ENCODE results near the gene PRKG1. TPM values are rescaled to one million over a fixed set of nuclear protein-coding genes. Genes with fewer than 3 reads are reported as not detected.

Gene PRKG1
- 10 to 100 TPM in 3 of 8 experiments, 1 to 10 TPM in 5; 5.6 to 40.7 (median 6.6) TPM for total RNA-seq

DNA sequence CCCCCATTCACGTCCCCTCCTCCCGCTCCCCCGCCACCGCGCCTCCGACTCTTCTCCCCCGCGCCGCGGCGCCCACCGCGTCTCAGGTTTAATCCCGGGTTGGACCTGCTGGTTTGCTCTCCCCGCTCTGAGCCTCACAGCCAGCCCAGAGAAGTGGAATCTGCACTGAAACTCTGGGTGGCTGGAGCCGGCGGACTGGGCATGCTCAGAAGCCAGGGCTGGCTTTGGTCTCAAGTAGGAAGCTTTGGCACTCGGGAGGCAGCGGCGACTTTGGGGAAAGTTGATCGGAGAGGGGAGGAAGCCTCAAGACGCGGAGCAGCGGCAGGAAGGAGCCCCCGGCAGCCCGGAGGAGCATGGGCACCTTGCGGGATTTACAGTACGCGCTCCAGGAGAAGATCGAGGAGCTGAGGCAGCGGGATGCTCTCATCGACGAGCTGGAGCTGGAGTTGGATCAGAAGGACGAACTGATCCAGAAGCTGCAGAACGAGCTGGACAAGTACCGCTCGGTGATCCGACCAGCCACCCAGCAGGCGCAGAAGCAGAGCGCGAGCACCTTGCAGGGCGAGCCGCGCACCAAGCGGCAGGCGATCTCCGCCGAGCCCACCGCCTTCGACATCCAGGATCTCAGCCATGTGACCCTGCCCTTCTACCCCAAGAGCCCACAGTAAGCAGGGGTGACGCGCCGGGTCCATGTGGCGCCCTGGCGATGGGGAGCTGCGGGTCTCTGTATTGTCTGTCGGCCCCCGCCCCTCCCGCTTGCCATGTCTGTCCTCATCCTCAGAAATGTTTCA, at the start of gene PRKG1:
PRKG1 (plus strand) TSS at position 250 of the 791 bp plus-strand sequence.
- peak; percentile 81 to 95 (median 90) for ATAC-seq (replicated peaks in 6 of 8)
- in situ Hi-C loops (cut with MboI; ENCODE audit: low pct_unique_long_range_greater_than_20kb in 2 of 9, low sequenced_read_pairs in 9 of 9, unreplicated experiment in 9 of 9) = loop anchor here in 7 of 9 experiments (10.0 to 25.0 kb wide), 5 partner anchors 338 to 1138 kb away; partner anchors contain the start of gene CSTF2T (in 1 of the 7)
- H3K27ac ChIP-seq = peak within 1 kb of the TSS in 1 of 2 donors; percentile 54
- peak within 1 kb of the TSS; percentile 49 to 84 (median 57) for H3K4me3 ChIP-seq
- H3K4me1 ChIP-seq (replicated peaks in 1 of 2) = peaks cover 8 to 14% of the 10 kb centered on the region in 2 donors
- WGBS, 10 experiments = 0 to 1% methylated on average over 9 to 23 of the region's 59 CpGs; no CpG with 5 or more reads in 8 of the 10 experiments

DNA sequence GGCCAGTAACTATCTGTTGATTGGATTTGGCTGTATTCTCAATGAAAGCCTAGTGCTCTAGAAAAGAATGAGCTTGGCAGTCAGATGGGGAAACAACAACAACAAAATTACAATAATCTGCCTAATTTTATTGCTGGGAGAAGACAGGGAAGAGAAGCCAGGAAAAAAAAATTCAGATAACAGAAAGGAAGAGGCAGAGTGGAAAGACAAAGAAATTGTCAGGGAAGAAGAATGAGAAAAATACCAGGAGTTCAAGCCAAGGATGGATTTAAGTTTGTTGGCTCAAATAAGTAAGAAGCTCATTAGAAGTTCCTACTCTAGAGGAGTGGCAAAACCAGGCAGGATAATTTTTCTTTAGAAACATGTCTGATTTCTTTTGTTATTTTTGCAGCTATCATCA, 45.9 kb upstream of the PRKG1 start:
- ATAC-seq (replicated peaks in 6 of 8) = no peak
- no peak overlapping the region for H3K27ac ChIP-seq

DNA sequence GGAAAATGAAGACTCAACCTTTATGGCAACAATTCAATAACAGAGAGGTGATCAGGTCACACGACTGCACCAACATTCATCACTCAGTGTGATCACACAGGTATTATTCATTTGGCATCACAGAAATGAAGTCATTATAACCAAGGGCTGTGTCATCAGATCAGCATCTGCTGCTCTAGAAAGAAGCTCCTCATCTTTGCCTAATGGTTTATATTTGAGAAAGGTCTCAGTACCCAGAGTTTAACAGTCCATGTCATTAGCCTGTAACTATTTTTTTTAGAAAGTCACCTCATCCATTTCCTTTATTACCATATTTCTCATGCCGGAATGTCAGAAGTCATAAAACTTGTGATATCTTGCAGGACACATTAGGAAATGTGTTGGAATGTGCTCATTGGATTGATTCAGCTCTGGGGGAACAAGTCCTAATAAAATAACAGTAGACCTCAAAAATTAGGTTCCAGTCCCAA, 45.1 kb upstream of the PRKG1 start:
- ATAC-seq (replicated peaks in 6 of 8) = peak in 5 of 8 experiments; percentile 56 to 85 (median 84)
- H3K4me3 ChIP-seq = no peak overlapping the region
- no peak overlapping the region for H3K27ac ChIP-seq
- H3K4me1 ChIP-seq (replicated peaks in 1 of 2) = peaks cover 17 to 22% of the 10 kb centered on the region in 2 donors
- in situ Hi-C loops (cut with MboI; ENCODE audit: low pct_unique_long_range_greater_than_20kb in 2 of 9, low sequenced_read_pairs in 9 of 9, unreplicated experiment in 9 of 9) = loop anchor here in 1 of 9 experiments (25.0 kb wide), 1 partner anchor 1183 kb away; no protein-coding TSS in a partner anchor
- WGBS, 10 experiments = 14 to 86% (median 65%) methylated on average over 1 to 2 of the region's 2 CpGs; no CpG with 5 or more reads in 2 of the 10 experiments

More for the DNA sequence above, 45.9 kb upstream of the PRKG1 start:
- H3K4me1 ChIP-seq (replicated peaks in 1 of 2) = peaks cover 17 to 22% of the 10 kb centered on the region in 2 donors
- in situ Hi-C loops (cut with MboI; ENCODE audit: low pct_unique_long_range_greater_than_20kb in 2 of 9, low sequenced_read_pairs in 9 of 9, unreplicated experiment in 9 of 9) = loop anchor here in 1 of 9 experiments (25.0 kb wide), 1 partner anchor 1184 kb away; no protein-coding TSS in a partner anchor
- H3K4me3 ChIP-seq = no peak overlapping the region

GRCh38 chr10:51030480-51030879, 43.8 kb upstream of the PRKG1 start:
- WGBS, 10 experiments = 56 to 100% (median 89%) methylated on average over 1 to 2 of the region's 2 CpGs; no CpG with 5 or more reads in 2 of the 10 experiments
- in situ Hi-C loops (cut with MboI; ENCODE audit: low pct_unique_long_range_greater_than_20kb in 2 of 9, low sequenced_read_pairs in 9 of 9, unreplicated experiment in 9 of 9) = loop anchor here in 1 of 9 experiments (25.0 kb wide), 1 partner anchor 1182 kb away; no protein-coding TSS in a partner anchor
- no peak for ATAC-seq (replicated peaks in 6 of 8)
- Histone ChIP-seq H3K4me3 (no peak overlapping the region), H3K27ac (no peak overlapping the region), H3K4me1 (replicated peaks in 1 of 2) (peaks cover 21 to 22% of the 10 kb centered on the region in 2 donors)

DNA sequence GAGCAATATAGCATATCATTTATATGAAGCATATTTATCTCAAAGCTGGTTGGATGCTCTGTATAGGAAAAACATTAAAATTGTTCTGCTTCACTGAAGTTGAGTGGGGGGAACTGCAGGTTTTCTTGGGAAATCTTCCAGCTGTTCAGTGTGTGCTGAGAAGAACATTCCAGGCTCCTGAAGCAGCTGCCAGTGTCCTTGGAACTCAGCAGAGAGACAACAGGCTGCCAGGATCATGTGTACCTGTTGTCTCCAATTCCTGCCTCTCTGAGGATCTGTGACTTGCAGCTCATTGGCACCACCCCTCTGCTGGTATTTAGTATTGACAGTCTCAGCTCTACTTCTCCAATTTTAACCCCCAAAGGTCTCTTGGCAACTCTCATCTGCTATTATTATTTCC, 42.3 kb upstream of the PRKG1 start:
- Histone ChIP-seq H3K4me3 (no peak overlapping the region), H3K4me1 (replicated peaks in 1 of 2) (peaks cover 19 to 21% of the 10 kb centered on the region in 2 donors), H3K27ac (no peak overlapping the region)
- ATAC-seq (replicated peaks in 6 of 8) = no peak
- in situ Hi-C loops (cut with MboI; ENCODE audit: low pct_unique_long_range_greater_than_20kb in 2 of 9, low sequenced_read_pairs in 9 of 9, unreplicated experiment in 9 of 9) = loop anchor here in 1 of 9 experiments (25.0 kb wide), 1 partner anchor 1180 kb away; no protein-coding TSS in a partner anchor

GRCh38 chr10:51034769-51035168, 39.5 kb upstream of the PRKG1 start:
- Histone ChIP-seq H3K4me1 (replicated peaks in 1 of 2) (peaks cover 0 to 4% of the 10 kb centered on the region in 2 donors), H3K4me3 (no peak overlapping the region), H3K27ac (no peak overlapping the region)
- WGBS, 10 experiments = 73 to 96% (median 84%) methylated on average over 1 to 4 of the region's 4 CpGs; no CpG with 5 or more reads in 4 of the 10 experiments
- no peak for ATAC-seq (replicated peaks in 6 of 8)
- in situ Hi-C loops (cut with MboI; ENCODE audit: low pct_unique_long_range_greater_than_20kb in 2 of 9, low sequenced_read_pairs in 9 of 9, unreplicated experiment in 9 of 9) = loop anchor here in 1 of 9 experiments (25.0 kb wide), 1 partner anchor 1178 kb away; no protein-coding TSS in a partner anchor

- no peak for ATAC-seq (replicated peaks in 6 of 8)
- Histone ChIP-seq H3K4me3 (no peak overlapping the region), H3K4me1 (replicated peaks in 1 of 2) (peaks cover 0 to 4% of the 10 kb centered on the region in 2 donors), H3K27ac (no peak overlapping the region)
- 52 to 100% (median 92%) methylated on average over 2 to 4 of the region's 4 CpGs for WGBS, 10 experiments
- in situ Hi-C loops (cut with MboI; ENCODE audit: low pct_unique_long_range_greater_than_20kb in 2 of 9, low sequenced_read_pairs in 9 of 9, unreplicated experiment in 9 of 9) = loop anchor here in 1 of 9 experiments (25.0 kb wide), 1 partner anchor 1177 kb away; no protein-coding TSS in a partner anchor
These were observed 38.9 kb upstream of the PRKG1 start for GRCh38 chr10:51035344-51035743.

- in situ Hi-C loops (cut with MboI; ENCODE audit: low pct_unique_long_range_greater_than_20kb in 2 of 9, low sequenced_read_pairs in 9 of 9, unreplicated experiment in 9 of 9) = loop anchor here in 1 of 9 experiments (25.0 kb wide), 1 partner anchor 1166 kb away; no protein-coding TSS in a partner anchor
- H3K27ac ChIP-seq = no peak overlapping the region
- H3K4me3 ChIP-seq = no peak overlapping the region
- ATAC-seq (replicated peaks in 6 of 8) = no peak
- H3K4me1 ChIP-seq (replicated peaks in 1 of 2) = no peaks in the 10 kb centered on the region
- 90 to 100% (median 100%) methylated on average over 1 to 2 of the region's 2 CpGs; no CpG with 5 or more reads in 1 of the 10 experiments for WGBS, 10 experiments
These were observed 28.4 kb upstream of the PRKG1 start for GRCh38 chr10:51045871-51046270.

DNA sequence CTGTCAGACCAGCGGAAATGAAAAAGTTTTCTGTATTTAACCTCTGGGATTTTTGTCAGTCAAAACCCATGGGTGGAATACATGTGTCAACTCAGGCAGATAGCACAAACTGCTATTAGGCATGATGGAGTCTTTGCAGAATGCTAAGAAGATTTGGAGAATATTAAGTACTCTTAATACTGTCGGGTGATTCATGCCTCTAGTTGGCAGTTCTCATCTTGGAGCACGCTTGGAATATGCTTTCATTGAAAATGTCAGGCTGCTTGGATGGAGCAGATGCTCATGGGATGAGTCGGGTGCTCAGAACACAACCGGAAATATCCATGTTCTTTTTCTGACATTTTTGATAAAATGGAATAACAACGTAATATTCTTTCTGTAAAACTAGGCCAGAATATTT, 27.6 kb upstream of the PRKG1 start:
- Histone ChIP-seq H3K4me3 (no peak overlapping the region), H3K4me1 (replicated peaks in 1 of 2) (no peaks in the 10 kb centered on the region), H3K27ac (no peak overlapping the region)
- 15 to 100% (median 95%) methylated on average over 2 to 6 of the region's 6 CpGs for WGBS, 10 experiments
- in situ Hi-C loops (cut with MboI; ENCODE audit: low pct_unique_long_range_greater_than_20kb in 2 of 9, low sequenced_read_pairs in 9 of 9, unreplicated experiment in 9 of 9) = loop anchor here in 1 of 9 experiments (25.0 kb wide), 1 partner anchor 1166 kb away; no protein-coding TSS in a partner anchor
- no peak for ATAC-seq (replicated peaks in 6 of 8)

DNA sequence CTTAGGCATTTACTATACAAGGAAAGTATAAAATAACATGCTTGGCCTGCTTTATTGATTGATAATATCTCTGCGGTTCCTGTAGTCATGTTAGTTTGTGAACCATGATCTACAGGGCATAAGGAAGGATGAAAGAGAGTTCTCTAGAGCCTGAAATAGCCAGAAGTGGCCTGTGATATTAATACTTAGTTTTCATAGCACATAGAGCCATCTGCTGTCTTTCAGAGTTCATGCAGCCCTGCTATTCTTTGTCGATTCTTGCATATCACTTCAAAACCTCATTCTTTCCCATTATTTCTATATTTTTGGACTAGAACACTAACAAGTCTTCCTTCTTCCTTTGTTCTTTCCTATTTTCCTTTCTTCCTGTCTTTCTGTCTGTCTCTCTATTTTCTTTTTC, 26.4 kb upstream of the PRKG1 start:
- Histone ChIP-seq H3K27ac (no peak overlapping the region), H3K4me1 (replicated peaks in 1 of 2) (no peaks in the 10 kb centered on the region), H3K4me3 (no peak overlapping the region)
- ATAC-seq (replicated peaks in 6 of 8) = peak in 2 of 8 experiments; percentile 50 to 63
- 19 to 100% (median 87%) methylated on average over 1 to 2 of the region's 2 CpGs; no CpG with 5 or more reads in 1 of the 10 experiments for WGBS, 10 experiments
- in situ Hi-C loops (cut with MboI; ENCODE audit: low pct_unique_long_range_greater_than_20kb in 2 of 9, low sequenced_read_pairs in 9 of 9, unreplicated experiment in 9 of 9) = loop anchor here in 1 of 9 experiments (25.0 kb wide), 1 partner anchor 1164 kb away; no protein-coding TSS in a partner anchor

DNA sequence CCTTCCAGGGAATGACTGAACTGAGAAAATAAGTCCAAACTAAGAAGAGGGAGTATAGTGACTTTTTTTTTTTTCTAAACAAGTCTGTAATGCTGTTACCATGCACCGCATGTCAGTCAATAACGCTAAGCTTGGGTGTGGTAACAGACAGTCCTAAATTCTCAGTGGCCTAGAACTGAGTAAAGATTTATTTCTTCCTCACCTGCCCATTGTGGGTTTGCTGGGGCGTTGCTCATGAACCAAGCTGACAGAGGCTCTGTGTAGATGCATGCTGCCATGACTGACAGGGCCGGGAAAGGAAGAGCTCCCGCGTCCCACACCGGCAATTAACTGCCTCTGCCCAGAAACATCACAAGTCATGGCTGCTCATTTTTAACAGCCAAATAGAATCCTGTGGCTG, 25.5 kb upstream of the PRKG1 start:
- in situ Hi-C loops (cut with MboI; ENCODE audit: low pct_unique_long_range_greater_than_20kb in 2 of 9, low sequenced_read_pairs in 9 of 9, unreplicated experiment in 9 of 9) = loop anchor here in 1 of 9 experiments (25.0 kb wide), 1 partner anchor 1164 kb away; no protein-coding TSS in a partner anchor
- H3K27ac ChIP-seq = no peak overlapping the region
- no peak for ATAC-seq (replicated peaks in 6 of 8)
- H3K4me3 ChIP-seq = no peak overlapping the region
- WGBS, 10 experiments = 78 to 80% methylated on average over 5 to 7 of the region's 7 CpGs; no CpG with 5 or more reads in 8 of the 10 experiments
- no peaks in the 10 kb centered on the region for H3K4me1 ChIP-seq (replicated peaks in 1 of 2)

DNA sequence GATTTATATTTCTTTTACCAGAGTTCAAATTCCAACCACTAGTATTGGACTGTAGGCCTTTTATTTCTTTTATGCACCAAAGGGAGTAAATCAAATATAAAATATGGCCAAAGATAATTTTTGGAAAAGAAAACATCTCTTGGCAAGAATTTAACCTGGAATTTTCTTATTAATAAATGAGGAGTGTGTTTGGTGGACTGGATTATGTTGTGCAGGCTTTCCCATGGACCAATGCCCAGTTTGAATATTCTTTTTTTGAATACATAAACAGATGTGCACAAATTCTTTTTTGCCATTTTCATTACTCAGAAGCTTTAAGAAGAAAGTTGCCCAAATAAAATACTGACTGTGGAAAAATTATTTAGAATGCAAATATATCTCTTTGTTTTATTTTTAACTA, 22.1 kb upstream of the PRKG1 start:
- Histone ChIP-seq H3K27ac (no peak overlapping the region), H3K4me3 (no peak overlapping the region), H3K4me1 (replicated peaks in 1 of 2) (no peaks in the 10 kb centered on the region)
- in situ Hi-C loops (cut with MboI; ENCODE audit: low pct_unique_long_range_greater_than_20kb in 2 of 9, low sequenced_read_pairs in 9 of 9, unreplicated experiment in 9 of 9) = loop anchor here in 6 of 9 experiments (25.0 kb wide), 4 partner anchors 360 to 1160 kb away; partner anchors contain the start of gene CSTF2T (in 1 of the 6)
- no peak for ATAC-seq (replicated peaks in 6 of 8)

DNA sequence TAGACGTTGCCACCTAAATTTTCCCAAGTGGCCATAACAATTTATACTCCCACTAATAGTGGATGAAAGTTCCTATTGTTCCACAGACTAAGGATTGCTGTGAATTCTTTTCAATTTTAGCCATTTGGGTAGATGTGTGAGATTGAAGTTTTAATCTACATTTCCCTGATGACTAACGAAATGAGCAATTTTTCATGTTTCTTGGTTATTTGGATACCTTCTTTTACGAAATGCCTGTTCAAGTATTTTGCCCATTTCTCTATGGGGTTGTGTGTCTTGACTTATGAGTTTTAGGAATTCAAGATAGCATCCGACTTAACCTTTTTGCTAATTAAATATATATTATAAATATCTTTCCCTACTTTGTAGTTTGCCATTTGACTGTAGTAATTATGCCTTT, 16.4 kb upstream of the PRKG1 start:
- Histone ChIP-seq H3K4me3 (no peak overlapping the region), H3K27ac (no peak overlapping the region), H3K4me1 (replicated peaks in 1 of 2) (no peaks in the 10 kb centered on the region)
- no peak for ATAC-seq (replicated peaks in 6 of 8)
- WGBS, 10 experiments = 56 to 100% (median 92%) methylated on average over 1 to 4 of the region's 4 CpGs
- in situ Hi-C loops (cut with MboI; ENCODE audit: low pct_unique_long_range_greater_than_20kb in 2 of 9, low sequenced_read_pairs in 9 of 9, unreplicated experiment in 9 of 9) = loop anchor here in 6 of 9 experiments (25.0 kb wide), 4 partner anchors 354 to 1154 kb away; partner anchors contain the start of gene CSTF2T (in 1 of the 6)
